Uterus (tissue), 4 donors: ENCODE data around the gene ITGA6. TPM values are rescaled to one million over a fixed set of nuclear protein-coding genes. Genes with fewer than 3 reads are reported as not detected.
A peak's percentile ranks its signal among the peaks of the same experiment; 100 is the strongest.

ENCODE experiments used
- DNase-seq, 2 donors: peaks; one replicate each; pipeline ENCODE4 v3.0.0-alpha.2; 2019 to 2020
- H3K27ac ChIP-seq, 2 donors: fragments of 200-600 bp; sonication (generic); 1 replicate in 1 of 2; 2 replicates in 1 of 2; pipeline ENCODE4 v1.5.1; 2016 to 2018
- H3K27me3 ChIP-seq, 2 donors: fragments of 200-600 bp; sonication (generic); one replicate each; pipeline ENCODE4 v1.5.1; 2018 to 2019; ENCODE audit warnings: control low read depth in 1 of 2
- H3K36me3 ChIP-seq, 2 donors: fragments of 200-600 bp; sonication (generic); one replicate each; pipeline ENCODE4 v1.5.1; 2019; ENCODE audit warnings: control low read depth in 1 of 2
- H3K4me1 ChIP-seq, 2 donors: fragments of 200-600 bp; sonication (generic); one replicate each; pipeline ENCODE4 v1.5.1; 2018 to 2019; ENCODE audit warnings: control low read depth in 1 of 2
- H3K4me3 ChIP-seq, 2 donors: fragments of 200-600 bp; sonication (generic); 1 replicate in 1 of 2; 2 replicates in 1 of 2; pipeline ENCODE4 v1.5.1; 2018 to 2019; ENCODE audit warnings: mild to moderate bottlenecking in 1 of 2
- H3K9me3 ChIP-seq, 2 donors: fragments of 200-600 bp; sonication (generic); one replicate each; pipeline ENCODE4 v1.5.1; 2019; ENCODE audit warnings: control low read depth in 1 of 2
- POLR2A ChIP-seq, 2 donors: fragments of 450-650 bp; IDR thresholded peaks; one replicate each; pipeline ENCODE4 v1.6.1; 2016; ENCODE audit warnings: antibody characterized with exemption in 2 of 2, mild to moderate bottlenecking in 1 of 2, moderate library complexity in 1 of 2
- intact Hi-C: fragments of 100-400 bp; cut with DNase I; formaldehyde crosslinking; loops from one replicate; pipeline ENCODE4 v1.15.1; 2023; ENCODE audit warnings: low total_unique reads
- total RNA-seq, 4 donors: library from RNA; depleted of rRNA in 3 of 4; stranded (reverse); fragments of >200 nt in 3 of 4; gene quantifications; one replicate each; pipeline versions ENCODE4 v1.1.0 to v1.2.4, GENCODE V29; 2014 to 2023
- TF ChIP-seq, protein P1 (sequence below), 4 experiments: fragments of 200-600 bp in 2 of 4; fragments of 450-650 bp in 2 of 4; sonication (generic) in 2 of 4; IDR thresholded peaks; one replicate each; pipeline ENCODE4 v1.5.1; 2016 to 2019; ENCODE audit warnings: antibody characterized with exemption in 4 of 4, mild to moderate bottlenecking in 2 of 4, moderate library complexity in 1 of 4
- donor health status: DM: yes; HTN: yes; CAD: no.

ITGA6 gene
- total RNA-seq, 4 donors from 2014 or later: 57.4 to 195 (median 120) TPM

- no peaks in the 10 kb centered on the region for H3K27me3 ChIP-seq
- DNase-seq: no peak
- H3K27ac ChIP-seq: no peak overlapping the region
- no peak overlapping the region for H3K4me3 ChIP-seq
- TF ChIP-seq, protein P1, sequence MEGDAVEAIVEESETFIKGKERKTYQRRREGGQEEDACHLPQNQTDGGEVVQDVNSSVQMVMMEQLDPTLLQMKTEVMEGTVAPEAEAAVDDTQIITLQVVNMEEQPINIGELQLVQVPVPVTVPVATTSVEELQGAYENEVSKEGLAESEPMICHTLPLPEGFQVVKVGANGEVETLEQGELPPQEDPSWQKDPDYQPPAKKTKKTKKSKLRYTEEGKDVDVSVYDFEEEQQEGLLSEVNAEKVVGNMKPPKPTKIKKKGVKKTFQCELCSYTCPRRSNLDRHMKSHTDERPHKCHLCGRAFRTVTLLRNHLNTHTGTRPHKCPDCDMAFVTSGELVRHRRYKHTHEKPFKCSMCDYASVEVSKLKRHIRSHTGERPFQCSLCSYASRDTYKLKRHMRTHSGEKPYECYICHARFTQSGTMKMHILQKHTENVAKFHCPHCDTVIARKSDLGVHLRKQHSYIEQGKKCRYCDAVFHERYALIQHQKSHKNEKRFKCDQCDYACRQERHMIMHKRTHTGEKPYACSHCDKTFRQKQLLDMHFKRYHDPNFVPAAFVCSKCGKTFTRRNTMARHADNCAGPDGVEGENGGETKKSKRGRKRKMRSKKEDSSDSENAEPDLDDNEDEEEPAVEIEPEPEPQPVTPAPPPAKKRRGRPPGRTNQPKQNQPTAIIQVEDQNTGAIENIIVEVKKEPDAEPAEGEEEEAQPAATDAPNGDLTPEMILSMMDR (IDR thresholded peaks at IDR 0.05): no peak
- TF ChIP-seq POLR2A (IDR thresholded peaks at IDR 0.05): no peak
- H3K4me1 ChIP-seq: no peaks in the 10 kb centered on the region
- no peaks in the 10 kb centered on the region for H3K9me3 ChIP-seq
- no peaks in the 10 kb centered on the region for H3K36me3 ChIP-seq
- intact Hi-C loops: no loop called here
Observed at GRCh38 chr2:172408143-172408766, 19.1 kb upstream of the ITGA6 start.

DNA sequence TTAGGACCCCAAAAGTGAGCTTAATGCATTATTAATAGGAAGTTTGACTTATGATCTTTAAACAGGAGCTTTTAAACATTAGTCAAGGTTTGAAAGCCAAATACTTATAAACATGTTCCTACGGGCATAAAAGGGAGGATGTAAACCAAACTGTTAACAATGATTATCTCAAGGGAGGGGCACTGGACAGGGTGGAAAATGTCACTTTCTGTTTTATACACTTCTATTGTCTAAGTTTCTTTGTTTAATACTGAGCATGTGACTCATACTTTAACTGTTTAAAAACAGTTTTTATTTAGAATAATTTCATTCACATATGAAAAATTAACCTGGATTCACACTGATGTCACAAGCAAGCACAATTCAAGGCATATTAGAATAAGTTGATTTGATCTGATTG, 18.3 kb upstream of the ITGA6 start:
- intact Hi-C loops: no loop called here
- TF ChIP-seq, protein P1 (IDR thresholded peaks at IDR 0.05): no peak
- no peak for TF ChIP-seq POLR2A (IDR thresholded peaks at IDR 0.05)
- Histone ChIP-seq H3K4me3 (no peak overlapping the region), H3K27me3 (no peaks in the 10 kb centered on the region), H3K36me3 (no peaks in the 10 kb centered on the region), H3K4me1 (no peaks in the 10 kb centered on the region), H3K9me3 (no peaks in the 10 kb centered on the region), H3K27ac (peak overlapping the region in 1 of 2 donors; percentile 31)
- DNase-seq: no peak

GRCh38 chr2:172412984-172413492, 14.3 kb upstream of the ITGA6 start:
- no peaks in the 10 kb centered on the region for H3K4me1 ChIP-seq
- no peak overlapping the region for H3K27ac ChIP-seq
- H3K27me3 ChIP-seq: no peaks in the 10 kb centered on the region
- no peaks in the 10 kb centered on the region for H3K36me3 ChIP-seq
- DNase-seq: no peak
- no peaks in the 10 kb centered on the region for H3K9me3 ChIP-seq
- TF ChIP-seq POLR2A (IDR thresholded peaks at IDR 0.05): no peak
- TF ChIP-seq, protein P1 (IDR thresholded peaks at IDR 0.05): no peak
- intact Hi-C loops: no loop called here
- H3K4me3 ChIP-seq: no peak overlapping the region

- no peaks in the 10 kb centered on the region for H3K27me3 ChIP-seq
- DNase-seq: no peak
- H3K36me3 ChIP-seq: no peaks in the 10 kb centered on the region
- no peaks in the 10 kb centered on the region for H3K9me3 ChIP-seq
- no peak overlapping the region for H3K4me3 ChIP-seq
- no peaks in the 10 kb centered on the region for H3K4me1 ChIP-seq
- intact Hi-C loops: no loop called here
- TF ChIP-seq, protein P1 (IDR thresholded peaks at IDR 0.05): no peak
- no peak for TF ChIP-seq POLR2A (IDR thresholded peaks at IDR 0.05)
- H3K27ac ChIP-seq: no peak overlapping the region
Observed at GRCh38 chr2:172415157-172415864, 12.1 kb upstream of the ITGA6 start.

- no peak for TF ChIP-seq POLR2A (IDR thresholded peaks at IDR 0.05)
- TF ChIP-seq, protein P1 (IDR thresholded peaks at IDR 0.05): no peak
- Histone ChIP-seq H3K4me1 (no peaks in the 10 kb centered on the region), H3K27me3 (no peaks in the 10 kb centered on the region), H3K36me3 (no peaks in the 10 kb centered on the region), H3K27ac (no peak overlapping the region), H3K9me3 (no peaks in the 10 kb centered on the region), H3K4me3 (no peak overlapping the region)
- intact Hi-C loops: no loop called here
- DNase-seq: no peak
Observed at GRCh38 chr2:172415865-172416183, 11.6 kb upstream of the ITGA6 start.
